GM19397 (cell line): ENCODE results near the gene SUCNR1.
"Not testable (repeated sequence)": the region's sequence is repeated elsewhere in the genome, so short reads cannot be mapped to it uniquely, and the experiment has no call there.

Experiments used
- ATAC-seq: cut with Tn5 transposase; IDR thresholded peaks from one replicate; pipeline ENCODE4 v1.9.1; 2021; ENCODE audit warnings: mild to moderate bottlenecking, moderate library complexity; ENCODE audit not compliant: unreplicated experiment

The SUCNR1 gene

GRCh38 chr3:151900460-151900859, 27.0 kb downstream of the SUCNR1 start:
- ATAC-seq = no peak

DNA sequence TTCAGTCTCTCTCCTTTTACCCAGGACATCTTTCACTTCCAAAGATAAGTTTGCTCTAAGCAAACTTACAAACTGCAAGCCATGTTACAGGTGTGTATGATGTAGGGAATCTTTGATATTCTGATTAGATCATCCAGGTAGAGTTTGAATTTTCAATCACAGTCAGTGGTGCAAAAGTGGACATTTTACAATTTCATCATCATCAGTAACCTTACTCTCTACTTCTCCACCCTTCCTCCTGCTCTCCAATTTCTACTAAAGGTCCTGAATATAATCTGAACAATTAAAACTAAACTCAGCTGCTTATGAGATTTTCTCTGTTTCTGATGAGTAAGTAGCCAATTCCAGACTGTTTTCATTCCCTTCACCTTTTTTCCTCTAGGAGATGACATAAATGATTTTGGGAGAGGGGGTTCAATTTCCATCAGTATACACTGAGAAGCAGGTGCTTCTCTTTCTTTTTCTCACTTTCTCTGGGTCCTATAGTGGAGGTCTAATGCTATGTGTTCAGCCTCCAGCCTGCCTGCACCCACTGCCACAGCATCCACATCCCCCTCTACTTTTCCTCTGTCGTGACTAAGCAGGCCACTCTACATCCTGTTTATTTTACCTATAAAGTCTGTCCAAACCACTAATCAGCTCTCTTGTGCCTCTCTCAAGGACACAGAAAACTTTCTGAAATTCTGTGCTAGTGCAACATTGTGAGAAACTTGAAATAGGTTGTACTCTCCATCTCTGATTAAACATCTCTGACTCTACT, 27.6 kb downstream of the SUCNR1 start:
- ATAC-seq = no peak

DNA sequence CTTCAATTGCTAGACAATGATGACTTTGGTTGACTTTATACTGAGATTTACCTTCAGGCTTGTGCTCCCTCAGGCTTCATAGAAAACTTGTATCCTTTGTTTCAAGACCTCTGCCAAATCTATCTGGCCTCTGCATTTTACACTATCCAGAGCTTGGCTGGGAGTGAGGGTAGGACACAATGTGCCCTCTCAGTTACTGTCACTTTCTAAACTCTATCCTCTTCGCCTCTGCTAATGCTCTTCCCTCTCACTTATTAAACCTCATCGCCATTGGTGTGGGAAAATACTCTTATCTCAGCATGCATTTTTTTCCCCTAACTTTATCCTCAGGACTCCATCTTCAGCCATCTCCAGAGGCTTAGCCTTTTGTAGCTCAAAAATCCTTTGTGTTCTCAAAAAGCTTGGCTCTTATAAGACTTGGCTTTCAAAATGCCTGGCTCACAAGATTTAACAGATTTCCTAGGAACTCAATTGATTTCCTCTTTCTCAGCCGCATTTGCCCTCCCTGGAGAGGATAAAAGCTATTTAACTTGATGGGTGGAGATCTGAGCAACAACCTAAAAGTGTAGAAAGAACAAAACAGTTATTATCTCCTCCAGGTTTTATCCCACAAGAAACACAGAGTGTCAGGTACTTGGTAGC, 28.3 kb downstream of the SUCNR1 start:
- ATAC-seq = no peak

DNA sequence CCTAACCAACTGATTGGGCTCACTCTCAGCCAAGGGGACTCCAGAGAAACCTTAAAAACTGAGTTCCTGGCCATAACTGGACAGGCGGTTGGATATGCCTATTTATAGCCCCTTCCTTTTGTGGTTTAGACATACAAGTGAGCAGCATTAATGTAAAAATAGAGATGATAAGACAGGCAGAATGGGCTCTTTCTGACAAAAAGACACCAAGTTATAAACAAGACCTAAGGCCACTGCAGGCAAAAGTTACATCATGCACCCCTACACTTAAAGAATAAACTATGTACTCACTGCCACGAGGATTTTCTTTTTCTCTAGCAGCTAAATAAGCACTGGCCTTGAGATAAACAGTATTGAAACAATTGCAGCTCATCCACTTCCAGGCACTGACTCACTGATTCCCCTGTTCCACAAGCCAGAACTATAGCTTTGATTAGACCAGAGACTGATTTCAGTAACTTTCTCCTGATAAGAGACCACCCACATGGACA, 30.1 kb downstream of the SUCNR1 start:
- ATAC-seq = no peak

DNA sequence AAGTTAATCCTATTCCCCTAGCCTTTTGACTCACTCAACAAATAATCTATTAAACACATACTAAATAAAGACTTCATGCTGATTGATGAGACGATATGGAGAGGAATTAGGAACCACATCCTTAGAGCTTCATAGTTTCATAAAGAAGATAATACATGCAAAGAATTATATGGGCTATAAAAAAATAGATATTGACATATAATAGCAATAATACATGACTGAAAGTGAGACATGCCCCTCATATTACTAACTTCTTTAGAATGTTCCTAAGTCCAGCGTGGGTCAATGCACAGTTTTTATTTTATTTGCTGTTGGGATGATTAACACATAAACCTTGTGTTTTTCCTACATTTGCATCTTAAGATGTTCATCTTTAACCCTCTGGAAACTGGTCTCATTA, 32.2 kb downstream of the SUCNR1 start:
- ATAC-seq = no peak

DNA sequence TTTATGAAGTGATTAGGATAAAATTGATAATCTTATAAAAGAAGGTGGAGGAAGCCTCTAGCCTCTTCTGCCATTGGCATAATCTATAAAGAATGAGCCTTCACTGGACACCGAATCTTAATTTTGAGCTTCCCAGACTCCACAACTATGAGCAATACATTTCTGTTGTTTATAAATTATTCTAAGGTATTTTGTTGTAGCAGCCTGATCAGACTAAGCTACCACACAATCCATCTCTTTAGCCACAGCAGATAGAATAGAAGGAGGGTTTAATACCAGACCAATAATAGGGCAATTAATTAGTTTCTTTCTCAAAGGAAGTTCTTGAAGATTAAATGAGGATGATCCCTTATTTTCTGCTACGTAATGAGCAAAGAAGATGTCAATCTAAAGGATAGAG, 33.3 kb downstream of the SUCNR1 start:
- ATAC-seq = no peak

- no peak for ATAC-seq
Measured at GRCh38 chr3:151908399-151908798, 35.0 kb downstream of the SUCNR1 start.

GRCh38 chr3:151909681-151910405, 36.4 kb downstream of the SUCNR1 start:
- ATAC-seq = no peak

DNA sequence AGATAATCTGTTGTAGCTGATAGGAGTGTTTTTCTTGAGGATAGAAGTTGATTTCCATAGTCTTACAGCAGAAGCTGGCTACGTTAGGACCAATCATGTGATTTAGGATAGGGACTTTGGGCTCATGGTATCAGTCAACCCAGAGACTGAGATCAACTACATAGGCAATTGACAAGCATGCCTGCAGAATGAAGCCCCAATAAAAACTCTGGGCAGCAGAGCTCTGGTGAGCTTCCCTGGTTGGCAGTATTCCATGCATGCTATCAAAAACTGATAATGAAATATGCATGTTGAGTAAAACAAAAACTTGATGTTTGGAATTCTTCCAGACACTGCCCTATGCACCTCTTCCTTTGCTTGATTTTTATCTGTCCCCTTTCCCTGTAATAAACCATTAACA, 38.0 kb downstream of the SUCNR1 start:
- no peak for ATAC-seq

DNA sequence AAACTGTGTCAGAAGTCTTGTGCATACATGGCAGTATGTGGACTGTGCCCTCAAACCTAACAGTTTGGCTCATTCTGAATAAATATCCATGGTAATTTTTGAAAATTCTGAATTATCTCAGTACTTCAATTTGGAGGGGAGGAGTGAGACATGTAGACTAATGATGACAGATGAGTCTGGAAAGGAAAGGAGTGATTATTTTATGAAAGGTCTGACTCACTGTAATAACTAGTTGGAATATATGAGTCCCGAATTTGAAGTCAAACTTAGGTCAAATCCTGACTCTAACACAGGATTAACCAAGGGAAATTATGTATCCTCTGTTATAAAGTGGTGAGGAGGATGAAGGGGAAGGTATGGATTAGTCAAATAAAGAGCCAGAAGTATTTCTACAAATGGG, 38.6 kb downstream of the SUCNR1 start:
- no peak for ATAC-seq

- ATAC-seq = no peak
Measured at GRCh38 chr3:151916781-151917180, 43.3 kb downstream of the SUCNR1 start.

DNA sequence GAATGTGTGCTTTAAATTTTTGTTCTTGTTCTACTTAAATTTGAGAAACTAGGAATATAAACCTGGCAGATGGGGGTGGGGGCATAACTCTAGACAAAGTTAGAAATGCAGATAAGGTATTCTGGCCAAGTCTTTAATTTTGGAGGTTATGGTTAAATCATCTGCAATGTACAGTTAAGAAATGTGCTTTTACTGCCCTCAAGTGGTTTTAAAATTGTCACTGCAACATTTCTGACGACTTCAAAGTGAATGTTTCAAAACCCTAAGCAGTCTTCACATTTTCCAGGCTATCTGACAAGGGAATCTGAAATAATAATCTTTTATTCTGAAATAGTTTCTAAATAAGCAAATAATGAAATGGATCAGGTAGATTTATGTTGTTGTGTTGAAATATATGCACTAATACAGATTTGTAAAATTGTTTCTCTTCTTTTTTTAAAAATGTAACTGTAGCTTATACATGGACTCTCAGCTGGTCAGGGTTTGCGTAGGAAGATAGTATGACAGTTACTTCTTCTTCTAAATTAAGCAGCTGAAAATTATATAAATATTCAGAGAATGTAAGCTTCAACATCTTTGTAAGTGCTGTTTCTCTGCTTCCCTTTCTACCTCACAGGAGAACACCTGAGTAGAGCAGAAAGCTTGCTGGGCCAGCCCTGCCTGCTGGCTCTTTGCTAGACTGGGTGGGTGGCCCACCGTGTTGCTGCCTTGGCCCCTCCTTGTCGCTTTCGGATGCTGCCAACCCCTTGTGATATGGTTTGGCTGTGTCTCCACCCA, 45.0 kb downstream of the SUCNR1 start:
- ATAC-seq = no peak

- no peak for ATAC-seq
Measured at GRCh38 chr3:151919030-151919328, 45.5 kb downstream of the SUCNR1 start.

- ATAC-seq = no peak
Measured at GRCh38 chr3:151919446-151919845, 46.0 kb downstream of the SUCNR1 start.

- no peak for ATAC-seq
Measured at GRCh38 chr3:151923901-151924300, 50.5 kb downstream of the SUCNR1 start.

- ATAC-seq = no peak
Measured at GRCh38 chr3:151924753-151925152, 51.3 kb downstream of the SUCNR1 start.

- ATAC-seq = no peak
Measured at GRCh38 chr3:151925419-151925818, 52.0 kb downstream of the SUCNR1 start.

GRCh38 chr3:151925876-151926275, 52.4 kb downstream of the SUCNR1 start:
- no peak for ATAC-seq

- ATAC-seq = no peak
Measured at GRCh38 chr3:151926956-151927355, 53.5 kb downstream of the SUCNR1 start.

- not testable (repeated sequence) for ATAC-seq
Measured at GRCh38 chr3:151927915-151928525, 54.6 kb downstream of the SUCNR1 start.

DNA sequence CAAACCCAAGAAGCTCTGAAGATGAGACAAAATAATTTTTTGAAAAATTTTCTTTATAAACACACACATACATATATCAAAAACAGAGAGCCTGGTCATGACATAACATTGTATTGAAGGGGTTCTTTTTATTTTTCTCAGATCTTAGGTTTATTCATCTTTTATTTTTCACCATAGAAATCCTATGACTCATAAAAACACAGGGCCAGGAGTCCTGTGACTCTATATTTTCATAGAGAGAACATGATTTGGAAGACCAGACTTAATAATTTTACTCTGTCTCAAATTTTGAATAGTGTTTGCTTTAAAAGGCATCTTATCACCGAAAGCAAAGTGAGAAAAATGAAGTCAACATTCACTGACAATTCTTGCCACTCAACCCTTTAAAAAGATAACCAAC, 57.7 kb downstream of the SUCNR1 start:
- no peak for ATAC-seq
